H1 (cell line): Measurements from ENCODE around the gene SMYD3. TPM values are rescaled to one million over a fixed set of nuclear protein-coding genes. Genes with fewer than 3 reads are reported as not detected.

Source experiments
- CTCF ChIA-PET: fragments of 300-600 bp; sonication (Branson Sonifier 250); formaldehyde crosslinking; loops from one replicate; lab custom pipeline; 2021; ENCODE audit not compliant: partially characterized antibody; lab: Charles Lee
- POLR2A ChIA-PET: fragments of 300-600 bp; sonication (Branson Sonifier 250); formaldehyde crosslinking; loops from one replicate; lab custom pipeline; 2021; ENCODE audit warnings: inconsistent platforms; ENCODE audit not compliant: partially characterized antibody; lab: Charles Lee
- DNase-seq, 2 experiments: peaks; one replicate each; pipeline versions ENCODE4 v3.0.0 to v3.0.0-alpha.2; 2010 to 2022; ENCODE audit warnings: low spot score in 2 of 2, low read depth in 1 of 2, mixed read lengths in 1 of 2
- FAIRE-seq: peaks from 2 replicates; lab custom pipeline; 2011; peaks lifted over from hg19 to GRCh38; lab: Jason Lieb, UNC
- H2AFZ ChIP-seq: 2 replicates; pipeline ENCODE4 v1.8.1; 2012; ENCODE audit warnings: low read length, inconsistent platforms
- H2AK5ac ChIP-seq: 2 replicates; pipeline ENCODE4 v1.6.1; 2013; ENCODE audit warnings: low read depth, low read length
- H2BK120ac ChIP-seq: replicated peaks from 2 replicates; pipeline ENCODE3; 2013; ENCODE audit warnings: low read depth, low read length, inconsistent platforms
- H2BK12ac ChIP-seq: 2 replicates; pipeline ENCODE4 v1.6.1; 2013; ENCODE audit warnings: low read depth, low read length
- H2BK15ac ChIP-seq: 2 replicates; pipeline ENCODE4 v1.6.1; 2013; ENCODE audit warnings: low read length
- H2BK20ac ChIP-seq: 2 replicates; pipeline ENCODE4 v1.6.1; 2013; ENCODE audit warnings: low read length
- H2BK5ac ChIP-seq: 2 replicates; pipeline ENCODE4 v1.6.1; 2013; ENCODE audit warnings: low read depth, low read length
- H3K14ac ChIP-seq: 2 replicates; pipeline ENCODE4 v1.6.1; 2013; ENCODE audit warnings: inconsistent platforms; ENCODE audit not compliant: insufficient read length
- H3K18ac ChIP-seq: 2 replicates; pipeline ENCODE4 v1.6.1; 2013; ENCODE audit warnings: low read length; ENCODE audit errors: extremely low read depth
- H3K23ac ChIP-seq: 2 replicates; pipeline ENCODE4 v1.6.1; 2013; ENCODE audit warnings: inconsistent platforms; ENCODE audit not compliant: insufficient read length
- H3K23me2 ChIP-seq: 2 replicates; pipeline ENCODE4 v1.6.1; 2013; ENCODE audit warnings: low read depth, low read length
- H3K27ac ChIP-seq: 2 replicates; pipeline ENCODE4 v1.6.1; 2011; ENCODE audit warnings: low read depth, low read length, inconsistent platforms
- H3K27me3 ChIP-seq, 4 experiments: replicated peaks in 1 of 4; 1 replicate in 1 of 4; 2 replicates in 3 of 4; pipeline versions ENCODE4 v1.6.1 to v1.8.1; 2011 to 2013; ENCODE audit warnings: low read length in 3 of 4, mild to moderate bottlenecking in 3 of 4, inconsistent platforms in 2 of 4, mixed read lengths in 2 of 4, moderate library complexity in 1 of 4; ENCODE audit not compliant: control insufficient read depth in 3 of 4, insufficient read depth in 3 of 4; ENCODE audit errors: extremely low read depth in 1 of 4
- H3K36me3 ChIP-seq, 4 experiments: 2 replicates each; pipeline versions ENCODE4 v1.6.1 to v1.8.1; 2011 to 2013; ENCODE audit warnings: mild to moderate bottlenecking in 4 of 4, low read length in 3 of 4, moderate library complexity in 2 of 4, control low read depth in 1 of 4, inconsistent platforms in 1 of 4; ENCODE audit not compliant: insufficient read depth in 4 of 4, control insufficient read depth in 2 of 4
- H3K4ac ChIP-seq: replicated peaks from 2 replicates; pipeline ENCODE3; 2013; ENCODE audit warnings: low read length, low read depth, mixed read lengths, inconsistent platforms; ENCODE audit not compliant: insufficient read length
- H3K4me1 ChIP-seq, 4 experiments: replicated peaks in 1 of 4; 1 replicate in 1 of 4; 2 replicates in 3 of 4; pipeline versions ENCODE4 v1.6.1 to v1.8.1; 2011 to 2013; ENCODE audit warnings: low read length in 3 of 4, inconsistent platforms in 2 of 4, mixed read lengths in 1 of 4; ENCODE audit not compliant: insufficient read depth in 4 of 4, control insufficient read depth in 3 of 4
- H3K4me2 ChIP-seq, 2 experiments: 2 replicates each; pipeline versions ENCODE4 v1.6.1 to v1.8.1; 2011 to 2013; ENCODE audit warnings: low read depth in 2 of 2, low read length in 2 of 2, control low read depth in 1 of 2, inconsistent platforms in 1 of 2, mild to moderate bottlenecking in 1 of 2; ENCODE audit not compliant: insufficient read depth in 1 of 2
- H3K4me3 ChIP-seq, 4 experiments: fragments of 200-600, 300-600 bp in 1 of 4; sonication (generic), shearing (Covaris generic), sonication (Bioruptor Twin) in 1 of 4; 2 replicates each; pipeline versions ENCODE4 v1.5.1 to v1.8.1; 2011 to 2016; ENCODE audit warnings: low read length in 4 of 4, low read depth in 3 of 4, control low read depth in 2 of 4, inconsistent platforms in 2 of 4, mild to moderate bottlenecking in 2 of 4, mixed read lengths in 1 of 4, moderate library complexity in 1 of 4; ENCODE audit not compliant: insufficient read depth in 2 of 4; ENCODE audit errors: extremely low read depth in 1 of 4
- H3K56ac ChIP-seq: replicated peaks from 2 replicates; pipeline ENCODE3; 2013; ENCODE audit warnings: low read depth, mild to moderate bottlenecking, mixed read lengths, low read length, inconsistent platforms; ENCODE audit not compliant: insufficient read length
- H3K79me1 ChIP-seq: 2 replicates; pipeline ENCODE4 v1.6.1; 2013; ENCODE audit warnings: low read depth, low read length, control low read depth
- H3K79me2 ChIP-seq, 2 experiments: 2 replicates each; pipeline versions ENCODE4 v1.6.1 to v1.8.1; 2012 to 2013; ENCODE audit warnings: low read length in 2 of 2, mild to moderate bottlenecking in 2 of 2, inconsistent platforms in 1 of 2; ENCODE audit not compliant: insufficient read depth in 2 of 2, control insufficient read depth in 1 of 2
- H3K9ac ChIP-seq, 4 experiments: replicated peaks in 1 of 4; 1 replicate in 1 of 4; 2 replicates in 3 of 4; pipeline versions ENCODE4 v1.6.1 to v1.8.1; 2011 to 2013; ENCODE audit warnings: low read depth in 3 of 4, low read length in 3 of 4, control low read depth in 2 of 4, mild to moderate bottlenecking in 2 of 4, moderate library complexity in 2 of 4, inconsistent platforms in 1 of 4; ENCODE audit errors: extremely low read depth in 1 of 4
- H3K9me3 ChIP-seq, 2 experiments: 2 replicates each; pipeline versions ENCODE4 v1.6.1 to v1.8.1; 2012 to 2013; ENCODE audit warnings: mild to moderate bottlenecking in 2 of 2, moderate library complexity in 2 of 2, control low read depth in 1 of 2, inconsistent platforms in 1 of 2, low read depth in 1 of 2, low read length in 1 of 2, mixed read lengths in 1 of 2; ENCODE audit not compliant: insufficient read depth in 2 of 2
- H4K20me1 ChIP-seq, 2 experiments: replicated peaks in 1 of 2; 2 replicates each; pipeline versions ENCODE3 to v1.8.1; 2011 to 2013; ENCODE audit warnings: inconsistent platforms in 2 of 2, low read length in 2 of 2, mild to moderate bottlenecking in 1 of 2; ENCODE audit not compliant: insufficient read depth in 2 of 2, control insufficient read depth in 1 of 2
- H4K5ac ChIP-seq: 2 replicates; pipeline ENCODE4 v1.6.1; 2013; ENCODE audit warnings: low read length, low read depth, mixed read lengths, inconsistent platforms; ENCODE audit not compliant: insufficient read length
- H4K8ac ChIP-seq: 2 replicates; pipeline ENCODE4 v1.8.0; 2013; ENCODE audit warnings: mild to moderate bottlenecking, moderate library complexity, low read length, inconsistent platforms; ENCODE audit not compliant: insufficient read depth; ENCODE audit errors: extremely low read depth
- H4K91ac ChIP-seq: replicated peaks from 2 replicates; pipeline ENCODE3; 2013; ENCODE audit warnings: low read length, mixed read lengths, inconsistent platforms; ENCODE audit not compliant: insufficient read length
- CTBP2 ChIP-seq: IDR thresholded peaks from 2 replicates; pipeline ENCODE4 v1.7.0; 2011; ENCODE audit warnings: borderline replicate concordance, mild to moderate bottlenecking, moderate library complexity, mixed read lengths, low read length; ENCODE audit not compliant: insufficient read depth, insufficient read length
- POU5F1 ChIP-seq: IDR thresholded peaks from 2 replicates; pipeline ENCODE4 v1.6.1; 2011; ENCODE audit warnings: low read depth, mild to moderate bottlenecking, low read length, moderate library complexity
- TBP ChIP-seq: IDR thresholded peaks from 2 replicates; pipeline ENCODE4 v1.6.1; 2011; ENCODE audit warnings: low read depth, low read length, improper control_type of control experiment
- ZNF274 ChIP-seq: IDR thresholded peaks from 2 replicates; pipeline ENCODE4 v1.7.0; 2012; ENCODE audit warnings: low read length, borderline replicate concordance; ENCODE audit errors: extremely low read depth
- WGBS, 2 experiments: shearing (Covaris generic) in 1 of 2; methylation state at CpG; one replicate each; pipeline versions ENCODE4 v1.1.6 to v1.1.7; 2013 to 2015; ENCODE audit warnings: low lambda C conversion rate in 2 of 2, mixed read lengths in 2 of 2, inconsistent platforms in 1 of 2, low coverage in 1 of 2, missing lambda C conversion rate in 1 of 2; ENCODE audit not compliant: insufficient replicate concordance in 2 of 2, insufficient coverage in 1 of 2, insufficient read length in 1 of 2; ENCODE audit errors: extremely low coverage in 1 of 2, missing lambda C conversion rate in 1 of 2; 5-methylcytosine and 5-hydroxymethylcytosine counted together
- polyA plus RNA-seq, 7 experiments: library from polyadenylated mRNA; depleted of rRNA in 3 of 7; stranded (reverse) in 5 of 7; unstranded in 2 of 7; fragments of >200 nt in 5 of 7; fragments of 200-250 nt in 2 of 7; gene quantifications; 1 replicate in 5 of 7; 2 replicates in 1 of 7; 4 replicates in 1 of 7; pipeline versions ENCODE4 v1.2.1 to v1.2.3, GENCODE V29; 2011 to 2013; ENCODE audit warnings: missing spikeins in 2 of 7, mixed read lengths in 2 of 7
- total RNA-seq: library from RNA; stranded (reverse); fragmentation: NEBNext Ultra II Directional; extraction: Animal tissue kit (Norgen Biotek cat#: 25700); gene quantifications from 2 replicates; pipeline ENCODE4 v1.2.1, GENCODE V29; 2021

SMYD3 gene
- total and polyA plus RNA-seq, 2 of the 8 experiments (the other 6 are each of a cell fraction or from before 2014, with no cell fraction given) = 17.3 to 25.4 TPM

DNA sequence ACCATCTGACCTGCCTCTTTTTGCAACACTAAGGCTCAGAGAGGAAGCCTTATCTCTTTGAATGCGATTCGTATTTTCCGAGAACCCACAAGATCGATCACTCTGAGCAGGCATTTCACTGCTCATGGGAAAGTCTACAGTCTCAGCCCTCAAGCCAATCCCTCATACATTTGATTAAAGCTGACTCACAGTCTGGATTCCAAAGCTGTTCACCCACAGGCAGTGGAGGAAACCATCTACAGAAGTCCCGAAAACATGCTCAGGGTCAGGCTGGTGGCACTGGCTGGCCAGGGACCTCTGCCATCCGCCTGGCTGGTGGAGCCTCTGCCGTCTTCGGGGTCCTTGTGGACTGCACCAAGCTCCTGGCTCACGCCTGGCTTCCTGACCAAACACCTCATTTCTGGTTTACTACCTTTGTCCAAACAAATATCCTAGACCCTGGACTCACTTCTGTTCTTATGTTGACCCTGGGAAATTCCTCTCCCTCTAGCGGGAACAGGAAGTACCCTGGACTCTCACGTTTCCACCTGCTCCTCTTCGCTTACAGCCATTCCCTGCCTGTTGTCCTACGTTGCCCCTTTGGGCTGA, 650.0 kb downstream of the SMYD3 start:
- Histone ChIP-seq H3K27ac (no peak overlapping the region), H3K23me2 (no peaks in the 10 kb centered on the region), H2AFZ (no peak overlapping the region), H3K14ac (no peak overlapping the region), H3K18ac (no peak overlapping the region), H3K4me1 (peaks cover 0 to 4% (median 3%) of the 10 kb centered on the region in 4 experiments; a peak in 5 of 7 replicates), H3K27me3 (no peaks in the 10 kb centered on the region), H4K20me1 (no peaks in the 10 kb centered on the region), H3K23ac (no peak overlapping the region), H3K4ac (no peak overlapping the region), H2BK20ac (no peak overlapping the region), H2BK5ac (no peak overlapping the region), H2BK12ac (no peak overlapping the region), H2BK120ac (no peak overlapping the region), H3K4me3 (no peak overlapping the region), H4K5ac (no peak overlapping the region), H3K9ac (no peak overlapping the region), H3K56ac (no peak overlapping the region), H4K8ac (no peak overlapping the region), H4K91ac (no peak overlapping the region), H2BK15ac (no peak overlapping the region), H3K79me1 (no peaks in the 10 kb centered on the region), H3K9me3 (no peaks in the 10 kb centered on the region), H2AK5ac (no peak overlapping the region), H3K79me2 (no peaks in the 10 kb centered on the region), H3K4me2 (no peak overlapping the region), H3K36me3 (peaks cover 0 to 2% (median 0%) of the 10 kb centered on the region in 4 experiments; a peak in 1 of 8 replicates)
- CTCF ChIA-PET = interaction anchor here (1.2 to 3.2 kb wide), 2 partner anchors 12 to 169 kb away, joined by 3 to 18 read pairs; no protein-coding TSS in a partner anchor
- 78% methylated on average over 13 of the region's 13 CpGs; no CpG with 5 or more reads in 1 of the 2 experiments for WGBS, 2 experiments
- DNase-seq (no peak), FAIRE-seq (no peak)
- POLR2A ChIA-PET = interaction anchor here (1.3 kb wide), 1 partner anchor 11 kb away, joined by 3 read pairs; no protein-coding TSS in a partner anchor
- TF ChIP-seq TBP (no peak), CTBP2 (no peak), POU5F1 (no peak), ZNF274 (no peak)
